Measurements from ENCODE around the gene SLK.

DNA sequence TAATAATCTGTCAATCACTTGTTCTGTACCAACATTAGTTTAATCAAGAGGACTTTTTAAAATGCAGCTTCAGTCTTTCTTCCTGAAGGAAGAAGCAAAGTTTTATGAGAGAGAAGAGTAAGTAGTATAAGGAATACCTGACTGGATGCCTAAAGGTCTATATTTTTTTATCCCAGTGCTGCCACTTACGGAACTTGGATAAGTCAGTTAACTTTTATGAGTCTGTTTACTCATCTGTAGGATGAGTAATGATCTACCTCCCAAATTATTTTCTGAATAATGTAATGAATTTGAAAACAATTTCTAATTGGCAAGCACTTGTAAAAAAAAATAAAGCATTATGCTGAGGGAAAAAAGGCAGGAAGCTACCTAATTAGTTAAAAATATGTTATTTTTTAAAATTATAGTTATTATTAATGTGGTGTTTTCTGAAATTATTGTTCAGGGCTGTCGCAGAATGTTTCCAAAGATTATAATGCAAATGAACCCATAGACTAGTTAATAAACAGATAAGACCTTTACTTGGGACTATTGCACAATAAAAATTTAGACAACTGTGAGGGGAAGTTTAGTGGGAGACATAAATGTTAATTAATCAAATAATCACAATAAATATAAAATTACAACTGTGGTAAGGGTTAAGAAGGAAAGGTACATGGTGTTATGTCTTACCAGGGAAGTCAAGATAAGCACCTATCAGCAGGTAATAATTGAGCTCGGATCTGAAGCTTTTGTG lies 24.6 kb downstream of the SLK start:
- TF ChIP-seq FOXM1 (IDR thresholded peaks at IDR 0.05; ENCODE audit: low read depth, low read length) (no peak), JUND (IDR thresholded peaks at IDR 0.05; ENCODE audit: low read depth, low read length) (no peak), SP1 (IDR thresholded peaks at IDR 0.05; ENCODE audit: low read depth, low read length) (no peak), POLR2AphosphoS5 (IDR thresholded peaks at IDR 0.05; ENCODE audit: low read length) (no peak), CTCF (IDR thresholded peaks at IDR 0.05 in 2 of 3, conservative IDR thresholded peaks at IDR 0.05 in 1 of 3; ENCODE audit: control insufficient read depth in 2 of 3, extremely low read depth in 1 of 3, insufficient read depth in 1 of 3, low read depth in 3 of 3, low read length in 3 of 3) (no peak), POLR2A (IDR thresholded peaks at IDR 0.05; ENCODE audit: low read depth, low read length) (no peak), EZH2 (IDR thresholded peaks at IDR 0.05; ENCODE audit: borderline replicate concordance, control insufficient read depth, low read depth, low read length) (no peak)
- TF ChIP-seq, protein P1, sequence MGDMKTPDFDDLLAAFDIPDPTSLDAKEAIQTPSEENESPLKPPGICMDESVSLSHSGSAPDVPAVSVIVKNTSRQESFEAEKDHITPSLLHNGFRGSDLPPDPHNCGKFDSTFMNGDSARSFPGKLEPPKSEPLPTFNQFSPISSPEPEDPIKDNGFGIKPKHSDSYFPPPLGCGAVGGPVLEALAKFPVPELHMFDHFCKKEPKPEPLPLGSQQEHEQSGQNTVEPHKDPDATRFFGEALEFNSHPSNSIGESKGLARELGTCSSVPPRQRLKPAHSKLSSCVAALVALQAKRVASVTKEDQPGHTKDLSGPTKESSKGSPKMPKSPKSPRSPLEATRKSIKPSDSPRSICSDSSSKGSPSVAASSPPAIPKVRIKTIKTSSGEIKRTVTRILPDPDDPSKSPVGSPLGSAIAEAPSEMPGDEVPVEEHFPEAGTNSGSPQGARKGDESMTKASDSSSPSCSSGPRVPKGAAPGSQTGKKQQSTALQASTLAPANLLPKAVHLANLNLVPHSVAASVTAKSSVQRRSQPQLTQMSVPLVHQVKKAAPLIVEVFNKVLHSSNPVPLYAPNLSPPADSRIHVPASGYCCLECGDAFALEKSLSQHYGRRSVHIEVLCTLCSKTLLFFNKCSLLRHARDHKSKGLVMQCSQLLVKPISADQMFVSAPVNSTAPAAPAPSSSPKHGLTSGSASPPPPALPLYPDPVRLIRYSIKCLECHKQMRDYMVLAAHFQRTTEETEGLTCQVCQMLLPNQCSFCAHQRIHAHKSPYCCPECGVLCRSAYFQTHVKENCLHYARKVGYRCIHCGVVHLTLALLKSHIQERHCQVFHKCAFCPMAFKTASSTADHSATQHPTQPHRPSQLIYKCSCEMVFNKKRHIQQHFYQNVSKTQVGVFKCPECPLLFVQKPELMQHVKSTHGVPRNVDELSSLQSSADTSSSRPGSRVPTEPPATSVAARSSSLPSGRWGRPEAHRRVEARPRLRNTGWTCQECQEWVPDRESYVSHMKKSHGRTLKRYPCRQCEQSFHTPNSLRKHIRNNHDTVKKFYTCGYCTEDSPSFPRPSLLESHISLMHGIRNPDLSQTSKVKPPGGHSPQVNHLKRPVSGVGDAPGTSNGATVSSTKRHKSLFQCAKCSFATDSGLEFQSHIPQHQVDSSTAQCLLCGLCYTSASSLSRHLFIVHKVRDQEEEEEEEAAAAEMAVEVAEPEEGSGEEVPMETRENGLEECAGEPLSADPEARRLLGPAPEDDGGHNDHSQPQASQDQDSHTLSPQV (IDR thresholded peaks at IDR 0.05), result no peak
- TF ChIP-seq, protein P2, sequence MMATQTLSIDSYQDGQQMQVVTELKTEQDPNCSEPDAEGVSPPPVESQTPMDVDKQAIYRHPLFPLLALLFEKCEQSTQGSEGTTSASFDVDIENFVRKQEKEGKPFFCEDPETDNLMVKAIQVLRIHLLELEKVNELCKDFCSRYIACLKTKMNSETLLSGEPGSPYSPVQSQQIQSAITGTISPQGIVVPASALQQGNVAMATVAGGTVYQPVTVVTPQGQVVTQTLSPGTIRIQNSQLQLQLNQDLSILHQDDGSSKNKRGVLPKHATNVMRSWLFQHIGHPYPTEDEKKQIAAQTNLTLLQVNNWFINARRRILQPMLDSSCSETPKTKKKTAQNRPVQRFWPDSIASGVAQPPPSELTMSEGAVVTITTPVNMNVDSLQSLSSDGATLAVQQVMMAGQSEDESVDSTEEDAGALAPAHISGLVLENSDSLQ (IDR thresholded peaks at IDR 0.05), result no peak

Data from GM12878 (cell line).